Fibroblast of the aortic adventitia (primary cell): ENCODE data around the gene P2RX7. TPM values are rescaled to one million over a fixed set of nuclear protein-coding genes. Genes with fewer than 3 reads are reported as not detected.

Experiments
- DNase-seq: peaks from one replicate; pipeline ENCODE4 v3.0.0-alpha.2; 2010; ENCODE audit warnings: low read depth
- H3K4me3 ChIP-seq: 2 replicates; pipeline ENCODE4 v1.5.1; 2011; ENCODE audit warnings: low read depth, mild to moderate bottlenecking, control low read depth, low read length, moderate library complexity
- CTCF ChIP-seq: IDR thresholded peaks from 2 replicates; pipeline ENCODE4 v1.5.1; 2011; ENCODE audit warnings: mild to moderate bottlenecking, low read length, control low read depth, inconsistent platforms; ENCODE audit not compliant: insufficient read depth
- total RNA-seq: library from RNA; depleted of rRNA; stranded (reverse); fragments of >200 nt; gene quantifications from 2 replicates; pipeline ENCODE4 v1.2.3, GENCODE V29; 2012; ENCODE audit warnings: low replicate concordance

Gene P2RX7
- total RNA-seq, 1 donor: 0.18 TPM

GRCh38 chr12:121167232-121167820 lies 34.6 kb downstream of the P2RX7 start:
- peak; percentile 11 for DNase-seq
- no peak overlapping the region for H3K4me3 ChIP-seq
- TF ChIP-seq CTCF: no peak

- no peak for TF ChIP-seq CTCF
- no peak for DNase-seq
- no peak overlapping the region for H3K4me3 ChIP-seq
Observed at GRCh38 chr12:121167951-121168350, 35.3 kb downstream of the P2RX7 start.

- no peak overlapping the region for H3K4me3 ChIP-seq
- no peak for DNase-seq
- TF ChIP-seq CTCF: no peak
Observed at GRCh38 chr12:121170151-121170550, 37.5 kb downstream of the P2RX7 start.

DNA sequence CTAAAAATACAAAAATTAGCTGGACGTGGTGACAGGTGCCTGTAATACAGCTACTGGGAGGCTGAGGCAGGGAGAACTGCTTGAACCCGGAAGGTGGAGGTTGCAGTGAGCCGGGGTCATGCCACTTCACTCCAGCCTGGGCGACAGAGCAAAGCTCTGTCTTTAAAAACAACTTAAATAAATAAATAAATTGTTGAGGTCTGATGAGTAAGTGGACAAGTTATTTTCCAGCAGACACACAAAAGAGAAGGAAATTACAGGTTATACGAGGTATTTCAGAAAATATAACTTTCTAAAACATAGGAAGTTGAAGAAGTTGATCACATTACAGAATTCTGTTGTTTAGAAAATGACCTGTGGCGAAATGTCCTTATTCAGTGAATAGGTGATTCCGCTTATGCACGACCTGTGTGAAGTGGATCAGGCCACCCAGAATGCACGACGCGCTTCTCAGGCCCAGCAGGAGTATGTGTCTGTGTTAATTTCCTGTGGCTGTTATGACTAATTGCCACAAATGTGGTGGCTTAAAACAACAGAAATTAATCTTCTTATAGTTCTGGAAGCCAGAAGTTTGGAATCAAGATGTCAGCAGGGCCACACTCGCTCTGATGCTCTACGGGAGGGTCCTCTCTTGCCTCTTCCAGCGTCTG lies 38.1 kb downstream of the P2RX7 start:
- H3K4me3 ChIP-seq: no peak overlapping the region
- DNase-seq: no peak
- TF ChIP-seq CTCF: no peak

- no peak overlapping the region for H3K4me3 ChIP-seq
- no peak for TF ChIP-seq CTCF
- no peak for DNase-seq
Observed at GRCh38 chr12:121172145-121172544, 39.5 kb downstream of the P2RX7 start.

DNA sequence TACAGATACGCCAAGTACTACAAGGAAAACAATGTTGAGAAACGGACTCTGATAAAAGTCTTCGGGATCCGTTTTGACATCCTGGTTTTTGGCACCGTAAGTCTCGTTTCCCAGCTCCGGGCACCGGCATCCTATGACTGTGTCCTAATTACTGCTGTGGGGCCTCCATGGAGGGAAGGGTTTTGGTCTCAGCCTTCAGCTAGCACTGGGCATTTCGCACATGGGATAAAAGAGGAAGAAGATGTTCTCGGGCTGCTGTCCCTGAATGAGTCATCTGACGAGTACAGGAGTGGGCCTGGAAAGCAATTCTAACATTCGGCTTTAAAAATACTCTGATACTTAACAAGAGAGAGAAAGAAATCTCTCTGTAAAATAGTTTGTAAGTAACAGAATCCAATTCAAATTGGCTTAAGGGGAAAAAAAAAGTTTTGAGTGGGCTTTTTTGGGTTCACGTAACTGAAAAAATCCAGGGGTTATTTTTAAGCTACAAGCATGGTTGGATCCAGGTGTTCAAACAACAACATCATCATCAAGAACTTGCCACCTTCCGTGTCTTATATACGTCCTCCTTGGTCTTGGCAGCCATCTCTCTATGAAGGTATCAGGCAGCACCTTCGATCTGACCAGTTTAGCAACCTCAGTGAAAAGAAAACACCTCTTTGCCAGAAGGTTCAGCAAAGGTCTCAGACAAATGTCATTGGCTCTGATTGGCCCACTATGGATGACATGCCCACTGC lies 42.9 kb downstream of the P2RX7 start:
- no peak for DNase-seq
- H3K4me3 ChIP-seq: no peak overlapping the region
- no peak for TF ChIP-seq CTCF
